Measurements from ENCODE around the gene GPR55.

- TF ChIP-seq CTCF (IDR thresholded peaks at IDR 0.05; ENCODE audit: insufficient read depth, low read length): no peak
- no peak for TF ChIP-seq REST (IDR thresholded peaks at IDR 0.05; ENCODE audit: insufficient replicate concordance, low read depth)
- TF ChIP-seq POLR2AphosphoS5 (IDR thresholded peaks at IDR 0.05; ENCODE audit: low read depth): no peak
- TF ChIP-seq SPI1 (IDR thresholded peaks at IDR 0.05; ENCODE audit: borderline replicate concordance, low read depth): no peak
These were observed 52.7 kb downstream of the GPR55 start for GRCh38 chr2:230872151-230872967.

Data from HL-60 (cell line).